HFF-Myc (cell line): ENCODE data around the gene ARHGEF10L.

Source experiments
- DNase-seq: peaks from one replicate; pipeline ENCODE4 v3.0.0-alpha.2; 2011; ENCODE audit warnings: low read depth; ENCODE audit errors: extremely low read depth
- H3K4me3 ChIP-seq: replicated peaks from 2 replicates; pipeline ENCODE4 v1.5.1; 2011; ENCODE audit warnings: low read depth, mild to moderate bottlenecking, control low read depth, low read length
- CTCF ChIP-seq: IDR thresholded peaks from 2 replicates; pipeline ENCODE4 v1.5.1; 2012; ENCODE audit warnings: mild to moderate bottlenecking, low read depth, low read length, control low read depth; ENCODE audit errors: missing control alignments

The ARHGEF10L gene

GRCh38 chr1:17612831-17613230 lies 73.3 kb downstream of the ARHGEF10L start:
- no peak overlapping the region for H3K4me3 ChIP-seq
- TF ChIP-seq CTCF, result no peak
- no peak for DNase-seq

GRCh38 chr1:17614586-17614985 lies 75.1 kb downstream of the ARHGEF10L start:
- no peak for DNase-seq
- H3K4me3 ChIP-seq, result no peak overlapping the region
- TF ChIP-seq CTCF, result no peak

- TF ChIP-seq CTCF, result no peak
- no peak overlapping the region for H3K4me3 ChIP-seq
- no peak for DNase-seq
These were observed 75.7 kb downstream of the ARHGEF10L start for GRCh38 chr1:17615157-17615556.

- no peak for TF ChIP-seq CTCF
- DNase-seq, result no peak
- H3K4me3 ChIP-seq, result no peak overlapping the region
These were observed 76.5 kb downstream of the ARHGEF10L start for GRCh38 chr1:17615959-17616358.

- H3K4me3 ChIP-seq, result no peak overlapping the region
- no peak for TF ChIP-seq CTCF
- no peak for DNase-seq
These were observed 77.3 kb downstream of the ARHGEF10L start for GRCh38 chr1:17616731-17617279.

GRCh38 chr1:17617787-17618557 lies 78.5 kb downstream of the ARHGEF10L start:
- H3K4me3 ChIP-seq, result no peak overlapping the region
- TF ChIP-seq CTCF, result no peak
- no peak for DNase-seq
